HG03575 (cell line): ENCODE results near the gene SPECC1.
"Not testable (repeated sequence)": the region's sequence is repeated elsewhere in the genome, so short reads cannot be mapped to it uniquely, and the experiment has no call there.

Source experiments
- ATAC-seq: cut with Tn5 transposase; IDR thresholded peaks from one replicate; pipeline ENCODE4 v1.9.1; 2021; ENCODE audit not compliant: unreplicated experiment, insufficient number of reproducible peaks, low FRiP score; ENCODE audit errors: extremely low read depth

SPECC1 gene

DNA sequence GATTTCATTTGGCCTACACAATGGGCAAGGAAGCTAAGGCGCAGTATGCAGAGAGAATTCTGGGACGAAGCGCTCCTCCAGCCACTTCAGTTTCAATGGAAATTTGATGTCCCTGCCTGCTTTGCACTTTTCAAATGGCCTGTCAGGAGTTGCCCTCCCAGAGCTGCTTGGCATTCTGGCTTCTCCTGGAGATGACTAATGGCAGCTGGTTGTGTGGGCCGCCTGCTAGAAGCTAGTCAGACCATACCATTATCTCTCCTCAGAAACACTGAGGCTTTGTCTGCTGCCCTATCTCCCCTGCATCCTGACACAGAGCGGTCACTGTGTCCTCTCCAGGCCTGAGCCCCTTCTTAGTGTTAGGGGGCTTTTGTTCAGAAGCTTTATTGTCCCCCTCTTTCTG, 180.1 kb downstream of the SPECC1 start:
- ATAC-seq, result no peak

DNA sequence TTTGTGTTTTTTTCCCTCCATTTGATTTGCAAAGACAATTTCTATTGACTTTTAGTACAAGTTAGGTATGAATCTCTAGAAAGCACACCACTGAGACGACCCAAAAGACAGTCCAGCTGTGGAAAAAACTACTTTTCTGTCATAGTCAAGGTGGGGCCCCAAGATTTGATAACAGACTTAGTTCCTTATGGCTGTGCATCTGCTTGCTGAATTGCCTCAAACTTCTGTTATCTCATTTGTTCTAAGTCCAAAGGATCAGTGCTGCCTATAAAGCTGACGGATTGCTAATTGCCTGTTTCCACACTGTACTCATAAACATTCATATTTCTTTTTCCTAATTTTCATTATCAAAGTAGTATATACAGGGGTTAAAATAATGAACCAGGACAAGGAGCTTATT, 180.8 kb downstream of the SPECC1 start:
- no peak for ATAC-seq

DNA sequence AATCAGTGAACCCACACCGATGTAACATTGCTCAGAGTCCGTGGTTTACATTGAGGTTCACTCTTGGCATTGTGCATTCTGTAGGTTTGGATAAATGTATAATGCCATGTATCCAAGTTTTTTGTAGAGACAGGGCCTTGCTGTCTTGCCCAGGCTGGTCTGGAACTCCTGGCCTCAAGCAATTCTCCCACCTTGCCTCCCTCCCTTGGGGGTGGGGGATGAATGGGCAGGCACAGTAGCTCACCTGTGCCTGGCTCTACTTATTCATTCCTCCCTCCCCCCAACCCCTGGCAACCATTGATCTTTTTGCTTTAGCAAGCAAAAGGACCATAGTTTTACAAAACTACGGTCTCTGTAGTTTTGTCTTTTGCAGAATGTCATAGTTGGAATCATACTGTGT, 181.4 kb downstream of the SPECC1 start:
- ATAC-seq, result no peak

DNA sequence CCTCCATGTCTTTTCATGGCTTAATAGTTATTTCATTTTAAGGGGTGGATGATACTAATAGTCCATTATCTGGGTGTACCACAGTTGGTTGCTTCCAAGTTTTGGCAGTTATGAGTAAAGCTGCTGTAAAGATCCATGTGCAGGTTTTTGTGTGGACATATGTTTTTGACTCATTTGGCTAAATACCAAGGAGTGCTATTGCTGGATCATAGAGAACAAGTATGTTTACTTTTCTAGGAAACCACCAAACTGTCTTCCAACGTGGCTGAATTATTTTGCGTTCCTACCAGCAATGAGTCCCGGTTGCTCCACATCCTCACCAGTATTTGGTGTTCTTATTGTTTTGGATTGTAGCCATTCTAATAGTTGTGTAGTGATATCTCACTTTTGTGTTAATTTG, 181.9 kb downstream of the SPECC1 start:
- ATAC-seq, result no peak

DNA sequence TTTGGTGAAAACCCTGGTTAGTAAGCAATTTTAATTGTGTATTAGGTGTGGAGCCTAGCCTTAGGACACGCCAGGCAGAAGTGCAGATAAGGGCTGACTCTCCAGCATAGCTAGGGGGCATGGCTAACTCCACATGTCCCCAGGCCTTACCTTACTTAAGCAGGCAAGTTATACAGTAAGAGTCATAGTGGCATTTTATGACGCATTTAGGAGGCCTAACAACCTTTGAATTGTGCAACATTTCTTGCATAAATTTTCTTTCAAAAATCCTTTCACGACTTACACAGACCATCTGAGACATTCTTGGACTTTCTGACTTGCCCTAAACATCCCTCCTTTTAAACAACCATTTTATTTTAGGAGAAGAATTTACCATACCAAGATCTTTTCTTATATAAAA, 187.1 kb downstream of the SPECC1 start:
- not testable (repeated sequence) for ATAC-seq

DNA sequence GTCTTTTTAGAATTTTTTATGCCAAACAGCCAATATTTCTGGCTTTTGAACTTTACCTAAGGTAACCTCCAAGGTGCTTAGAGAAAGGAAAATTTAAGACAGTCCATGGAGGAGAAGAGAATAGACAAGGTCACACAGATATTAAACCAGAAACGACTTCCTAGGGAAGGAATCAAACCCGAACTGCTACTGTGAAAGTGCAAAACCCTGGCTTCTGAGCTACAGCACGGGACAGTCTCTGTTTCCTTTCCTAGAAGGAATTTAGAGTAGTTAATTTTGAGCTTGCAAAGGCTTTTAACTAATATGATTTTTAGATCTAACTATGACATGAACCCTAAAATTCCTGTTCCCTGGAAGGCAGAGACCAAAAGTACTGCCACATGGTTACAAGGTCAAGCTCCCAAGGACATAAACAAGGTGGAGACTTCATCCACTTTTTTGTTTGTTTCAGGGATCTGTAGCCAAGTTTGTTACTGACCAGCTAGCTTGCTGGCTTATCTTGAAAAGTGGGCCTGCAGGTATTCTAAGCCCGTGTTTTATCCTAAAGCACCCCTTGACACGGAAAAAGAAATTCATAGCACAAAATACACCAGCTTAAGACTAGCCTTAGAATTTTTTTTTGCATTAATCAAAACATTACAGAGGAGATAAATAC, 188.2 kb downstream of the SPECC1 start:
- ATAC-seq, result no peak

DNA sequence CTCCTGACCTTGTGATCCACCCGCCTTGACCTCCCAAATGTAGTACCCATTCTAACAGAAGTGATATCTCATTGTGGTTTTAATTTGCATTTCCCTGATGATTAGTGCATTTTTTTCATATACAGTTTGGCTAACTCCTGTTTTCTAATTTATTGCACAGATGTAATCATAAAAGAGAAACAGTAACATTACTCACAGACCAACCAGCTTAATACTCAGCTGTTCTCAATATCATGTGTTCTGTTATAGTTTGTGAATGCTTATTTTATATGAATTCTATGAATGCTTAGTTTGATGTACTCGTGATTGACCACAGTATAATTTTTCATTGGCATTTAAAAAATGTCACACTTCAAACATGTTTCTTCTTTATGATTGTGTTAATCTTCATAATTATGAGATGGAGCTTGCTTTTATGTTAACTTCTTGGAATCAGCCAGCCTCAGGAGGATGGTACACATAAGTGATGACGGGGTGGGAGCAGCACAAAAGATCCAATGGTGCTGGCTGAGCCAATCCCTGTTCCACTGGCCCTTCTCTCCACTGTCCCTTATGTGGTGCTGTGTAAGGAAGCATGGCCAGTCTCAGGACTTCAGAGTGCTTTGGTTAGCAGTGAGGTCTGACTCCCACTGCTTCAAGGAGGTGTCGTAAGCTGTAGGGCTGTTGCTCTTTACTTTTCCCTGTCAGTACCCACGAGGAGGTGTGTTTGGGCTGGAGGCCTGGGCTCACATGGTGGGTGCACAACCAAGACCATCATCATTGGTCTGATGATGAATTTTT, 191.0 kb downstream of the SPECC1 start:
- no peak for ATAC-seq

DNA sequence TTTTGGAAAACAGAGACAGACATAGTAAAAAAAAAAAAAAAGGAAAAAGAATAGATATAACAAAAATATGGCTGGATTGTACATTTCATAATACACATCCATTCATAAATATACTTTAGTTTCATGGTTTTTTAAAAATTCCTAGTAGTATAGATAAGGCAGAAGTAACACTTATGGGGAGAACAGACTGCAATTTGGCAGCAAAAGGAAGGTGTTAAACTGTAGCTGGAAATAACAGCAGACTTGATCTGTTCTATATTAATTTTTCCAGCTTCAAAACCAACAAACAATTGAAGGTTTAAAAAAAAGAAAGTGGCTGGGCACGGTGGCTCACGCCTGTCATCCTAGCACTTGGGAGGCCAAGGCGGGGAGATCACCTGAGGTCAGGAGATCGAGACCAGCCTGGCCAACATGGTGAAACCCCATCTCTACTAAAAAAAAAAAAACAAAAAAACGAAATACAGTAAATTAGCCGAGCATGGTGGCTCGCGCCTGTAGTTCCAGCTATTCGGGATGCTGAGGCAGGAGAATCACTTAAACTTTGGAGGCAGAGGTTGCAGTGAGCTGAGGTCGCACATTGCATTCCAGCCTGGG, 191.8 kb downstream of the SPECC1 start:
- ATAC-seq, result no peak

DNA sequence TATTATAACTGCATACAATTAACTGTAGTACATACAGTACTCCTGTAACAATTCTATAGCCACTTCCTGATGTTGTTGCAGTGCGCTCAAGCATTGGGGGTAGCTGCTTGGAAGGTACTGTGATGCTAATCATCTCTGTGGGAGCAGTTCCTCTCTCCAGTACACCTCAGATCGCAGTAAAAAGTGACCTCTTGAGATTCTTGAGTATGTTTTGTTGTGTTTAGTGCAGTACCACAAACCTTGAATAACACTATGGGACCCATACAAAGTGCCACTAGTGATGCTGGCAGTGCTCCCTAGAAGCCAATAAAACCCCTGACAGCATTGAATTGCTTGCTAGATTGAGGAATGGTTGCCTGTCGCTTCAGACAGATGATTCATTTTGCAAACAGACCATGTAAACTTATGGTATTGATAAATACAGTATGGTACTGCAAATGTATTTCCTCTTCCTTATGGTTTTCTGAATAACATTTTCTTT, 193.0 kb downstream of the SPECC1 start:
- ATAC-seq, result no peak

DNA sequence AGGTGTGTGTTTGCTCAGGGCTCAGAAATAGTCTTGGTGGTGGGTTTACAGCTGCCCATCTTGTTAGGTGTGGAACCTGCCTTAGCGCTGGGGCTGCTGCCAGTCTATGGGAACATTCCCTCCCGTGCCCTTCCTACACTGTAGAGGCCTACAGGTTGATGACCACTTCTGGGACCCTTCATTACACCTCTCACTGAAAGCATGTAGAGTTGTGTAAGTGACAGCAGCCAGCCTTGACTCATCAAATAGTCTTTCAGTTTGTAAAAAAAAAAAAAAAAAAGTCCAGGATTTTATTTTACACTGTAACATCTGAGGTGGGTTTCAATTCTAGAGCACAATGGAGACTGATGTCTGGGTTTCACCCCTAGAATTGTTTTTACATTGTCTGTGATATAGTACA, 193.9 kb downstream of the SPECC1 start:
- ATAC-seq, result no peak

DNA sequence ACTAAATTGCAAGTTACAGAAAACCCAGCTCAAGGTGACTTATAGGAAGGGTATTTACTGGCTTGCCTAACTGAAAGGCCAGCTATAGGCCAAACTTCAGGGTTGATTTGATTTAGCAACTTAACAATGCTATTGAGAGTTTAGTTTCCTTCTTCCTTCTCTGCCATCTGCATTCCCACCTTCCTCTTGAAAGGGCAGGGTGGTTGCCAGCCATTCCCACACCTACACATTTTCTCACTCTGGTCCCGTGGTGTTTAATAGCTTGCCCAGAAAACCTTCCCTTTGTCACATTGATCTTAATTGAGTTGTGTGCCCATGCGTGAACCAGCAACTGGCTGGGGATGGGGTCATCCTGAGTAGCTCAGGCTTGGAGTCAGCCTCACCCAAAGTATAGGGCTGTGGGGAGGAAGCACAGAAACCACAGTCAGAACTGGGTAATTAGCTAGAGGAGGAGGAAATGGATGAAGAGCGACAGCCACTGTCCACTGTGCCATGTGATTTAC, 194.7 kb downstream of the SPECC1 start:
- no peak for ATAC-seq

DNA sequence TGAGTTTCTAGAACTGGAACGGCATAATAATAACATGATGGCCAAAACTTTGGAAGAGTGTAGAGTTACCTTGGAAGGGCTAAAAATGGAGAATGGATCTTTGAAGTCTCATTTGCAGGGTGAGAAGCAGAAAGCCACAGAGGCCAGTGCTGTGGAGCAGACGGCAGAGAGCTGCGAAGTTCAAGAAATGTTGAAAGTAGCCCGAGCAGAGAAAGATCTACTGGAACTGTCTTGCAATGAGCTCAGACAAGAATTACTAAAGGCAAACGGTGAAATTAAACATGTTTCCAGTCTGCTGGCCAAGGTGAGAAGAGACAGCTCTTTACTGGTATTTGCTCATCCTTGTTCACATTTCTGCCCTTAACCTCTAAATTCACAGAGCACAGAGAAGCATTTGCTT, 196.4 kb downstream of the SPECC1 start:
- no peak for ATAC-seq

DNA sequence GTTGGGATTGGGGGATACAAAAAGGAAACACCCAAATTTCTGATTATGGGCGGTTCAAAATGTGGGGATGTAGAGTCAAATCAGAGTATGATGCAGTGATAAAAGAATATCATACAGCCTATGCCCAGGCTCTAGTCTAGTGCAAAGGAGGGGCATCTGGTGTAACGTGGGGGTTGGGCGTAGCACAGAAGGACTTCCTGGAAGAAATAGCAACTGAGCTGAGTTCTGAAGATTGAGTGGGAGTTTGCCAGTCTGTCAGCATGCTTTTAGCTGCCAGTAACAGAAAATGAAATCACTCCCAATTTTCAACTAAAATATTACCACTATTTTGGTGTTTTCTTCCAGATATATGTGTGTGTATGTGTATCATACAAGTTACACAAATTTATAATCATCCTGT, 196.9 kb downstream of the SPECC1 start:
- no peak for ATAC-seq

DNA sequence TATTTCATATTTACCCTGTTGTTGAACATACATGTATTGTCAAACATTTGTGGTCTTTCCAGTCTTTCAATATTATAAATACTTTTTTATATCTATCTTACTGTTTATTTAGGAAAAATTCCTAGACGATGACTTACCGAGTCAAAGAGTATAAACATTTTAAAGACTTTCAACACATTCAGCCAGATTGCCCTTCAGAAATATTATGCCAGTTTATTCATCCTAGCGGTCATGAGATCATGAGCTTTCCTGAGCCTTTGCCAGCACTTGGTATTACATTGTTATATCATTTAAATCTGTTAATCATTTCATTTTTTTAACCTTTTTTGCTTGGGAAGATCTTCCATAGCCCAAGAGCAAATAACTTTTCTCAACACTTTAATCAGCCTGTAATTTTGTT, 197.4 kb downstream of the SPECC1 start:
- no peak for ATAC-seq

DNA sequence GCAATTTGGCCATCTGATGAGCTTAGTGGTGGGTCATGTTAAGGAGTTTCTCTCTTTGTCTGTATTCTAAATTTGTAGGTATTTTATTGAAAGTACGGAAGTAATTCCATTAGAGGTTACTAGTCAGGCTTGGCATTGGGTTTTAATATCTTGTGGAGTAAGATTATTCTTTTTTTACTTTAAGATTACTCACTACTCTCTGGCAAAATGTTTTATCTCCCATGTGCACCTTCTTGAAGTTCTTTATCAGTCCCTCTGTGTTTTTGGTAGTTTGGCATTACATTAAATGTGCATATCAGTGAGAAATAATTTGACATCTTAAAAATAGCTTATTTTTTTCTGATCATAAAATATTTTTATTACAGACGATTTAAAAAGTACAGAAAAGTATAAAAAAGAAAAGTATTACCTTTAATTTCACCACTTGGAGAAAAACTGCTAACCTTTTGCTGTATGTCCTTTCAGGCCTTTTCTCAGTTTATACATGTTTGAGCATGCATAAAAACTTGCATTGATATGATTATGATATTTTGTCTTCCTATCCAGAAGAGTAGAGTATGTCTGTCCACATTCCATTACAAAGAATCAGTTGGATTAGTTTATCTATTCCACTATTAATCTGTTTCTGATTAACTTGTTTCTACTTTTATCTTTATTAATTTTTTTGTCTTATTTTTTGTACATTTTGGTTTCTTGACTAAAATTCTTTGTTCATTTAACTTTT, 198.3 kb downstream of the SPECC1 start:
- no peak for ATAC-seq

DNA sequence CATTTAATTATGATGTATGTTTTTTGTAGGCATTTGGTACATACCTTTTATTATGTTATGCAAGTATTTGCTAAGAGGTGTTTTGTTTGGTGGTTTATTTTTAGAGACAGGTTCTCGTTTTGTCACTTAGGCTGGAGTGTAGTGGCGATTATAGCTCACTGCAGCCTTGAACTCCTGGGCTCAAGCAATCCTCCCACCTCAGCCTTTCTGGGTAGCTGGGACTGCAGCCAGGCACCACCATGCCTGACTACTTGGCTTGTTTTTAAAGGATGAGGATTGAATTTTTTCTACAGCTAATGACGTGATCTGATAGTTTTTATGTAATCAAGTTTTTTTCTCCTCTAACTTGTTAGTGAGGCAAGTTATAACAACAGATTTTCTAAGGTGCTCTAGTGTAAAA, 199.6 kb downstream of the SPECC1 start:
- no peak for ATAC-seq

DNA sequence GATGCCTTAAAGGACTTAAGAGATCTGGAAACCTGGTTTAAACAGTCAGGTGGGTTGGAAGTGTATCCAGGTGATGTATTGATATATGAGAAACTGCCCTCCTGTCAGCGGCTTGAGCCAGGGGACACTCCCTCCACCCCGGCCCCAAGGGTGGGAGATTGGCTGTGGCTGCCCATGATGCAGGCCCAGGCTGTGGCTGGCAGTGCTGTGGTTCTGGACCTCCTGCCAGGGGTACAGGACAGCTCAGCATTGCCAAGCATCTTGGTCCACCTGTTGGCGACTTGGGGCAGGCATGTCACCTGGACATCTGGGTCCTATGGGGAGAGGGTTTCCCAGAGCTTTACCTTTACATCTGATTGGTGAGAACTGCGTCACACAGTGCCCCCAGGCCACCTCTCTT, 201.0 kb downstream of the SPECC1 start:
- no peak for ATAC-seq

DNA sequence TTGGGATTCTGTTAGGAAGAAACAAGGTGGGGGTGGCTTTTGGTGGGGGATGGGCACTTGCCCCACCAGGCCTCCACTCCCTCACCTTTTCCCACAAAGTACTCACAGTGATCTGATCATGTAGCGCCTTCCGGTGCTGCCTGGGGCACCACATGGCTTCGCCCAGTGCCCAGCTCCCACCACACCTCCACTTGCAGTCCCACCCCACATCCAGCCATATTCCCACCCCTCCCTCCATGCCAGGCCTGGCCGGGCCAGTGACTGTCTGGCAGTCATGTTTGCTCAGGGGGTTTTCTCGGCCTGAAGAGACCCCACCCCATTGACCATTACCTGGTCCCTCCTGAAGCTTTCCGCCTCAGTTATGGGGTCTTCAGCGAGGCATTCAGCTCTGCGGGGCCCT, 201.5 kb downstream of the SPECC1 start:
- no peak for ATAC-seq

DNA sequence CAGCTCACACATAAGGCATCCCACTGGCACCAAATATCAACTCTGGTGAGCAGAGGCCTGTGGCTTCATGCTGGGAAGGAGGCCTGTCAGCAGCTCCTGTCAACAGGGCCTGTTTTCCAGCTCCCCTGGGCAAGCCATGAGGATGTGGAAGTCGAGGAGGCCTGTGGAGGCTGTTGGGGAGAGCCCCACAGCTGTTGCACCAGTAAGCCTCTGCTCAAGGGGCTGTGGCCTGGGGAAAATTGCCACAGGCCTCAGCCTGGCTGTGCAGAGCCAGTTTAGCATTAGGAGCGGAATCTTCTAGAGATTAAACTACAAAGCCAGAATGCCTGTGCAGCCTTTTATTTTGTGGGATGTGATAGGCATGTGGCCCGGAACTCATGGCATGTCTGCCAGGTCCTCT, 202.1 kb downstream of the SPECC1 start:
- ATAC-seq, result no peak
